Measurements from ENCODE around the gene ASGR1.

ASGR1 gene

DNA sequence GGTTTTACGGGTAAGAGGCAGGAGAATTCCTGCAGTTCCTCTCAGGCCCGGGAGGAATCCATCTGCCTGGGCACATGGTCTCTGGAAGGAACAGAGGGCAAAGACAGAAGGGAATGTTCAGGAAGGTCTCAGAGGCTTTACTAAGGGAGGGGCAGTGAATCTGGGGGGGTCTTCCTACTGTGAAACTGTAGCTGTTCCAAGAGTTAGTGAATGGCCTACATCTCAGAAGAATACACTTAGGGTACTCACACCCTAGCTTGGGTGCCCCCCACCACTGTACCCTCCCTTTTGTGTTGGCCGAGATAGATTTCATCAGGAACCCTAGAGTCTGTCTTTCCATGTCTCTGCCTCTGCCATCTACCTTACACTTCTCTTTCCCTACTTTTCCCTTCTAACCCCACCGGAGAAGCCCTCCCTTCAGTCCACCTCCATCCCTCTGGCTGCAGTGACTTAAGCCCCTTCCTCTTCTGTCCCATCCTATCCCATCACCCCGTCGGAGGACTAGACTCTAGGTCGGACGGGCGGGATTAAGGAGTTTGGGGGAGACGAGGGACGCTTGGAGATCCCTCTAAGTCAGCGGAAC, 40.1 kb upstream of the ASGR1 start:
- TF ChIP-seq, protein P1, sequence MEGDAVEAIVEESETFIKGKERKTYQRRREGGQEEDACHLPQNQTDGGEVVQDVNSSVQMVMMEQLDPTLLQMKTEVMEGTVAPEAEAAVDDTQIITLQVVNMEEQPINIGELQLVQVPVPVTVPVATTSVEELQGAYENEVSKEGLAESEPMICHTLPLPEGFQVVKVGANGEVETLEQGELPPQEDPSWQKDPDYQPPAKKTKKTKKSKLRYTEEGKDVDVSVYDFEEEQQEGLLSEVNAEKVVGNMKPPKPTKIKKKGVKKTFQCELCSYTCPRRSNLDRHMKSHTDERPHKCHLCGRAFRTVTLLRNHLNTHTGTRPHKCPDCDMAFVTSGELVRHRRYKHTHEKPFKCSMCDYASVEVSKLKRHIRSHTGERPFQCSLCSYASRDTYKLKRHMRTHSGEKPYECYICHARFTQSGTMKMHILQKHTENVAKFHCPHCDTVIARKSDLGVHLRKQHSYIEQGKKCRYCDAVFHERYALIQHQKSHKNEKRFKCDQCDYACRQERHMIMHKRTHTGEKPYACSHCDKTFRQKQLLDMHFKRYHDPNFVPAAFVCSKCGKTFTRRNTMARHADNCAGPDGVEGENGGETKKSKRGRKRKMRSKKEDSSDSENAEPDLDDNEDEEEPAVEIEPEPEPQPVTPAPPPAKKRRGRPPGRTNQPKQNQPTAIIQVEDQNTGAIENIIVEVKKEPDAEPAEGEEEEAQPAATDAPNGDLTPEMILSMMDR (IDR thresholded peaks at IDR 0.05; ENCODE audit: insufficient read depth, missing control alignments) = no peak
- FAIRE-seq (no peak), DNase-seq (ENCODE audit: insufficient read length, low spot score) (no peak)

DNA sequence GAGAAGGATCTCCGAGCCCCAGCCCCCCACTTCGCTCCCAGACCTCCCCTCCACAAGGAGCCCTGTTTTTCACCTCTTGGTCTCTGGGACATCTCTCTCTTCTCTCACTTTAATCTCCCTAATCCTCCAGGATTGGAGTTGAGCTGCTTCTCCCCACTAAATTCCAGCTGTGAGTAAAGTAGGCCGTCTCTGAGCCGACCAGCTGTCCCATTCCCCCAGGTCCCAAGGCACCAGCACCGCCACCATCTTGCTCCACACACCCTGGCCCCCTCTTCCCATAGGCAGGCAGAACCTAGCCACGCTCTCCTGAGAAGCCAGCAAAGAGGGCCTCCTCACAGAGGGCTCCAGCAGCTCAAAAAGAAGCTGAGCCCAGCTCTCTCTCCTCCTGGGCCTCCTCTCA, 39.6 kb upstream of the ASGR1 start:
- FAIRE-seq (peak; percentile 25), DNase-seq (ENCODE audit: insufficient read length, low spot score) (peak; percentile 89)
- TF ChIP-seq, protein P1 (IDR thresholded peaks at IDR 0.05; ENCODE audit: insufficient read depth, missing control alignments) = no peak

DNA sequence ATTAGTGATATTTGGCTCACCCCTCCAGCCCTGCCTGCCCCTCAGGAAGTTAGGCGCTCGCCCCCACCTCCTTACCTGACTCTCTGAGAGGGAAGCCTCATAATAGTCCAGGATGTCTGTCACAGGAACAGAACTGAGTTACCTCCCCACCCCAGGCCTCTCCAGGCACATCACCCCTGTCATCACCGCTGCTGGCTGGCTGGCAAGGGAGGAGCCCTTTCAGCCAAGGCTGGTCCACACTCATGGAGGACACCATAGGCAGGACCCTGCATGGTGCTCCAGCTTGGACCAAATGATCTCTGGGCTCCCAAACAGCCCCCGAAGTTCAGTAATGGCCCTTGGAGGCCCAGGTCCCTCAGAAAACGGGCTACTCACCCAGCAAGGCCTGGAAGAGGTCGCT, 39.0 kb upstream of the ASGR1 start:
- DNase-seq (ENCODE audit: insufficient read length, low spot score) (no peak), FAIRE-seq (no peak)
- TF ChIP-seq, protein P1 (IDR thresholded peaks at IDR 0.05; ENCODE audit: insufficient read depth, missing control alignments) = no peak

DNA sequence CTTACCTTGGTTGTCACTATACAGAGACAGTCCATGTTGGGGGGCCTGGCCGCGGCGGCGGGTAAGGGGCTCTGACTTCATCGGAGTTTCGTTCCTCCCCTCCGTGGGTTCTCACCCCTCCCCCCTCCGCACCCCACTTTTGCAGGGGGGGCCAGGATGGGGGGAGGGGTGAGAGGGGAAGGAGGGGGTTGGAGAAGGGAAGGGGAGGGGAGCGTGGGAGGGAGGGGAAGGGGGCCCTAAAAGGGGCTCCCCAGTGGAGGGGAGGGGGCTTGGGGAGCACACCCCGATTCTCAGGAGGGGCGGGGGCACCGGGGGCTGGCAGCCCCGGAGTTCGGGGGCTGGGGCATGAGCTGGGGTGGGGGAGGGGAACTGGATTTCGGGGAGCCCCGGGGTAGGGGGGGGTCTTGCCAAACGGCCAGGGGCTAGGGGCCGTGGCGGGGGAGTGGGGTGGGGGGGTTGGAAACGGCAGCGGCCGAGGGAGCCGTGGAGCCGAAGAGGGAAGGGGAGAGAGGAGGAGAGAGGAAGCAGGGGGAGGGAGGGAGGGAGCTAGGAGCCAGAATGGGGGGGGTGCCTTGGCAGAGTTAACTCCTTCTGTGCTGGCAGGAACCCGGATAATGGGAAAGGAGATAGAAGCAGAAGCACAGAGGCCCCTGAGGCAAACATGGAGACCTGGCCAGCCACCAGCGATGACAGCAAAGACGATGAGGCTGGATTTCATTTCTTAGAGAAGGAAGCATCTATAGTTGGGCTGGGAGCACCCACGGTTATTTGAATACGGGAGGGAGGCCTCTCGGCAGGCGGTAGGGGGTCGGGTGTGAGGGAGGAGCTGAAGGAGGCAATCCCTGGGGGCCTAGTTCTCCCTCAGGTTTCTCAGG, 38.2 kb upstream of the ASGR1 start:
- FAIRE-seq = no peak
- DNase-seq (ENCODE audit: insufficient read length, low spot score) = peak; percentile 78
- TF ChIP-seq, protein P1 (IDR thresholded peaks at IDR 0.05; ENCODE audit: insufficient read depth, missing control alignments) = no peak

DNA sequence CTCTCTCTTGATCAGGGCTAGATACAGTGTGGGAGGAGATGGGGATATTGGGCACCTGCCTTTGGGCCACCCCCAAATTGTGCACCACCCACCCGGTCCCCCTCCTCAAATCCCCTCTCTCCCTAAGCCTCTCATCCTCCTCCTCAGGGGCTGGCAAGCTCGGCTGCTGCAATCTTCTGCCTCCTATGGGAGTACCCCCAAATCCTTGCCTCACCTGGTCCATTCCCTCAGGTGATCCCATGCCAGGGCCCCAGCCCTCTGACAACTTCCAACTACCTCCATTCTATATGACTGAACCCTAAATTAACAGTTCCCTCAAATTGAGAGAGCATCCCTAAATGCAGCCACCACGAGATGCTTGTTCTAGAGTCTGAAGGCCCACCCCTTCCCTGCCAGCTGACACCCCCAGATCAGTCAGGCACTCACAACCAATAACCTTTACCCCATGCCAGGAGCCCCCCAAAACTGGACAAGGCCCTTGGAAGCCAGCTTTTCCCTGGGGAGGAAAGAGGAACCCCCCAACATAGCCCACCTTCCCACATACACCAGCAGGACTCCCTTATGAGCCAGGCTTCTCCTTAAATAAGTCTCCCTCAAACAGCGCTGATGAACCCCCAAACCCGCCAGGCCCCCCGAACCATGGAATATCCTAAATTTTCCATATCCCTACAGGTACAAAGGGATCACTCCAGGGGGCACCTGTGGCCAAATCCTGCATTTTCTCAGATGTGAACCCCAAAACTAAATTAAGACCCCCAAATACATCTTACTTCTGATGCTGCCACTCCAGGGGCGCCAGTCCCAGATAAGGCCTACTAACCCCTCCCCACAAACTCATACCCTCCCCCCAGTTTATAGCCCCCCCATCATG, 37.3 kb upstream of the ASGR1 start:
- TF ChIP-seq, protein P1 (IDR thresholded peaks at IDR 0.05; ENCODE audit: insufficient read depth, missing control alignments) = no peak
- FAIRE-seq = no peak
- no peak for DNase-seq (ENCODE audit: insufficient read length, low spot score)

DNA sequence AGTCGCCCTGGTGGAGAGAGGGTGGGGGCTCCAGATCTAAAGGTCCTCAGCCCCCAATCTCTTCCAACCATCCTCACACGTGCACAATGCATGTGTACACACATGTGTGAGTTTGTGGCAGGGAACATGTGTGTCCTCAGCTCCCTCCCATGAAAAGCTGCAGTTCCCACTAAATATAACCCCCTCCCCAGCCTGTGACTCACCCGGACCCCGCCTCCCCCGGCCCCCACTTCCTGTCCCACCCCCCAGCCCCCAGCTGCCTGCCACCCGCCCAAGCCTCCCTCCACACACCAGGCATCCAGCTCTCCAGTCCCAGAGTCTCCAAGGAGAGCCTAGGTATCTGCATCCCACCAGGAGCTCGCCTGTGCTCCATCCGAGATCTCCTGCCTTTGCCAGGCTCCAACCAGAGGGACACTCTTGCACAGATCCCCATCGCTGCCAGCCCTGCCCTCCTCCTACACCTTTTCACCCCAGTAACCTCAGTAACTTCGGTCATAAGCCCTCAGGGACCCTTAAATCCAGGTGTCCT, 36.5 kb upstream of the ASGR1 start:
- no peak for FAIRE-seq
- TF ChIP-seq, protein P1 (IDR thresholded peaks at IDR 0.05; ENCODE audit: insufficient read depth, missing control alignments) = no peak
- DNase-seq (ENCODE audit: insufficient read length, low spot score) = no peak

All from D721Med (cell line).